Measurements from ENCODE around the gene EFCAB3. TPM values are rescaled to one million over a fixed set of nuclear protein-coding genes. Genes with fewer than 3 reads are reported as not detected.
"Not testable (repeated sequence)": the region's sequence is repeated elsewhere in the genome, so short reads cannot be mapped to it uniquely, and the experiment has no call there.

The EFCAB3 gene
- total and polyA plus RNA-seq, 7 experiments from 2014 or later: not detected

- H3K4me1 Mint-ChIP-seq; H3K9me3 ChIP-seq (ENCODE audit: control insufficient read depth in 2 of 3, low read length in 3 of 3); H3K27me3 ChIP-seq (ENCODE audit: control insufficient read depth in 2 of 2, insufficient read depth in 2 of 2, low read length in 2 of 2); H3K9me3 Mint-ChIP-seq; POLR2A ChIA-PET; H3K27me3 Mint-ChIP-seq; H3K36me3 ChIP-seq (ENCODE audit: control insufficient read depth in 2 of 3, insufficient read depth in 3 of 3, low read length in 3 of 3); H3K27ac ChIP-seq (ENCODE audit: low read depth, low read length); intact Hi-C loops (cut with micrococcal nuclease); ATAC-seq; H3K4me3 Mint-ChIP-seq; H3K36me3 Mint-ChIP-seq; CTCF ChIA-PET; DNase-seq; H3K4me3 ChIP-seq (ENCODE audit: low read length): not testable (repeated sequence)
- H3K27ac Mint-ChIP-seq: peak overlapping the region in 1 of 9 donors; percentile 44
- H3K4me1 ChIP-seq (ENCODE audit: control insufficient read depth in 2 of 2, insufficient read depth in 2 of 2, low read length in 2 of 2): peaks cover 0 to 10% of the 10 kb centered on the region in 2 donors
Observed at GRCh38 chr17:62454111-62454510, 73.8 kb downstream of the EFCAB3 start.

GRCh38 chr17:62456016-62456415 lies 75.7 kb downstream of the EFCAB3 start:
- ATAC-seq: no peak
- no peak overlapping the region for H3K27ac ChIP-seq (ENCODE audit: low read depth, low read length)
- DNase-seq: no peak

GRCh38 chr17:62458483-62458882 lies 78.1 kb downstream of the EFCAB3 start:
- H3K4me3 ChIP-seq (ENCODE audit: low read length); H3K27ac Mint-ChIP-seq; ATAC-seq; H3K9me3 Mint-ChIP-seq; H3K27me3 ChIP-seq (ENCODE audit: control insufficient read depth in 2 of 2, insufficient read depth in 2 of 2, low read length in 2 of 2); intact Hi-C loops (cut with micrococcal nuclease); H3K4me1 Mint-ChIP-seq; H3K36me3 Mint-ChIP-seq; POLR2A ChIA-PET; H3K4me3 Mint-ChIP-seq; CTCF ChIA-PET; DNase-seq; H3K9me3 ChIP-seq (ENCODE audit: control insufficient read depth in 2 of 3, low read length in 3 of 3); H3K27me3 Mint-ChIP-seq; H3K36me3 ChIP-seq (ENCODE audit: control insufficient read depth in 2 of 3, insufficient read depth in 3 of 3, low read length in 3 of 3); H3K4me1 ChIP-seq (ENCODE audit: control insufficient read depth in 2 of 2, insufficient read depth in 2 of 2, low read length in 2 of 2); H3K27ac ChIP-seq (ENCODE audit: low read depth, low read length): not testable (repeated sequence)

More at GRCh38 chr17:62456016-62456415, 75.7 kb downstream of the EFCAB3 start:
- H3K36me3 ChIP-seq (ENCODE audit: control insufficient read depth in 2 of 3, insufficient read depth in 3 of 3, low read length in 3 of 3): no peaks in the 10 kb centered on the region
- peaks cover 0 to 10% of the 10 kb centered on the region in 2 donors for H3K4me1 ChIP-seq (ENCODE audit: control insufficient read depth in 2 of 2, insufficient read depth in 2 of 2, low read length in 2 of 2)
- H3K27me3 ChIP-seq (ENCODE audit: control insufficient read depth in 2 of 2, insufficient read depth in 2 of 2, low read length in 2 of 2): no peaks in the 10 kb centered on the region
- H3K4me3 ChIP-seq (ENCODE audit: low read length): no peak overlapping the region
- H3K4me1 Mint-ChIP-seq: peaks cover 6 to 9% (median 8%) of the 10 kb centered on the region in 7 donors
- peaks cover 0 to 9% (median 5%) of the 10 kb centered on the region in 5 donors for H3K36me3 Mint-ChIP-seq
- H3K27me3 Mint-ChIP-seq: peaks cover 0 to 4% (median 0%) of the 10 kb centered on the region in 5 donors
- no peaks in the 10 kb centered on the region for H3K9me3 Mint-ChIP-seq
- intact Hi-C loops (cut with micrococcal nuclease): no loop called here
- ChIA-PET CTCF (no interaction called here), POLR2A (no interaction called here)
- no peaks in the 10 kb centered on the region for H3K9me3 ChIP-seq (ENCODE audit: control insufficient read depth in 2 of 3, low read length in 3 of 3)
- no peak overlapping the region for H3K27ac Mint-ChIP-seq
- no peak overlapping the region for H3K4me3 Mint-ChIP-seq

GRCh38 chr17:62464422-62464821 lies 84.1 kb downstream of the EFCAB3 start:
- POLR2A ChIA-PET; H3K4me1 ChIP-seq (ENCODE audit: control insufficient read depth in 2 of 2, insufficient read depth in 2 of 2, low read length in 2 of 2); H3K27me3 ChIP-seq (ENCODE audit: control insufficient read depth in 2 of 2, insufficient read depth in 2 of 2, low read length in 2 of 2); DNase-seq; H3K36me3 Mint-ChIP-seq; ATAC-seq; H3K27me3 Mint-ChIP-seq; H3K9me3 Mint-ChIP-seq; CTCF ChIA-PET; H3K9me3 ChIP-seq (ENCODE audit: control insufficient read depth in 2 of 3, low read length in 3 of 3); H3K36me3 ChIP-seq (ENCODE audit: control insufficient read depth in 2 of 3, insufficient read depth in 3 of 3, low read length in 3 of 3); intact Hi-C loops (cut with micrococcal nuclease); H3K4me1 Mint-ChIP-seq; H3K4me3 ChIP-seq (ENCODE audit: low read length); H3K27ac ChIP-seq (ENCODE audit: low read depth, low read length): not testable (repeated sequence)
- peak overlapping the region in 1 of 10 donors; percentile 73 for H3K4me3 Mint-ChIP-seq
- peak overlapping the region in 1 of 9 donors; percentile 7 for H3K27ac Mint-ChIP-seq

- CTCF ChIA-PET; H3K36me3 ChIP-seq (ENCODE audit: control insufficient read depth in 2 of 3, insufficient read depth in 3 of 3, low read length in 3 of 3); H3K9me3 Mint-ChIP-seq; H3K4me1 ChIP-seq (ENCODE audit: control insufficient read depth in 2 of 2, insufficient read depth in 2 of 2, low read length in 2 of 2); DNase-seq; H3K9me3 ChIP-seq (ENCODE audit: control insufficient read depth in 2 of 3, low read length in 3 of 3); H3K4me3 ChIP-seq (ENCODE audit: low read length); H3K4me1 Mint-ChIP-seq; intact Hi-C loops (cut with micrococcal nuclease); H3K36me3 Mint-ChIP-seq; POLR2A ChIA-PET; H3K27me3 Mint-ChIP-seq; H3K27me3 ChIP-seq (ENCODE audit: control insufficient read depth in 2 of 2, insufficient read depth in 2 of 2, low read length in 2 of 2); H3K4me3 Mint-ChIP-seq; H3K27ac Mint-ChIP-seq; ATAC-seq; H3K27ac ChIP-seq (ENCODE audit: low read depth, low read length): not testable (repeated sequence)
Observed at GRCh38 chr17:62465271-62465670, 84.9 kb downstream of the EFCAB3 start.

Other genes starting within 250 kb of the EFCAB3 start
- 10 to 100 TPM in 4 of 5 experiments, 1 to 10 TPM in 1; 8.8 to 20.9 (median 15.2) TPM for gene METTL2A, start 43.3 kb downstream of the EFCAB3 start, total RNA-seq
- 10 to 100 TPM; 14.7 to 18.1 TPM for gene METTL2A, start 43.3 kb downstream of the EFCAB3 start, polyA plus RNA-seq
- gene TLK2, start 98.3 kb downstream of the EFCAB3 start, total RNA-seq: 10 to 100 TPM; 48.1 to 84.8 (median 68.6) TPM
- 10 to 100 TPM in 1 of 2 donors, 1 to 10 TPM in 1; 7.6 to 12.0 TPM for gene TLK2, start 98.3 kb downstream of the EFCAB3 start, polyA plus RNA-seq
- 1 to 10 TPM in 4 of 5 experiments, under 1 TPM in 1; 0.39 to 3.4 (median 2.7) TPM for gene MRC2, start 247.1 kb downstream of the EFCAB3 start, total RNA-seq
- gene MRC2, start 247.1 kb downstream of the EFCAB3 start, polyA plus RNA-seq: 1 to 10 TPM in 1 of 2 donors, under 1 TPM in 1; 0.11 to 1.0 TPM